K562 (cell line): ENCODE results near the gene DDX5. TPM values are rescaled to one million over a fixed set of nuclear protein-coding genes. Genes with fewer than 3 reads are reported as not detected.

ENCODE experiments used
- ATAC-seq: fragments of 200-7000 bp; cut with Tn5 transposase; 3 replicates; pipeline ENCODE4 v1.9.1; 2020; ENCODE audit warnings: moderate library complexity
- BruUV-seq: library from RNA; stranded (reverse); fragments of 400-500 nt; replicated peaks from 2 replicates; lab custom pipeline; 2021; lab: Mats Ljungman, UMichigan
- CTCF ChIA-PET: fragments of 300-600 bp; formaldehyde crosslinking; extraction: SDS; loops from one replicate; lab custom pipeline; 2021; ENCODE audit warnings: low intra/inter-chr PET ratio; lab: Yijun Ruan, JAX
- POLR2A ChIA-PET: fragments of 300-600, 350-650 bp; sonication (Branson Sonifier 250); formaldehyde crosslinking; extraction: SDS; loops from one replicate; lab custom pipeline; 2021; ENCODE audit warnings: antibody characterized with exemption, inconsistent platforms; lab: Yijun Ruan, JAX
- DNase-seq, 4 experiments: peaks; one replicate each; pipeline versions ENCODE4 v3.0.0 to v3.0.0-alpha.2; 2011 to 2018; ENCODE audit warnings: low spot score in 3 of 4, mixed read lengths in 3 of 4; ENCODE audit errors: extremely low read depth in 1 of 4
- FAIRE-seq: peaks from 2 replicates; lab custom pipeline; 2011; peaks lifted over from hg19 to GRCh38; lab: Jason Lieb, UNC
- H2AFZ ChIP-seq: 2 replicates; pipeline ENCODE4 v1.6.0; 2011; ENCODE audit warnings: low read depth, low read length, control low read depth, inconsistent platforms
- H3K27ac ChIP-seq: fragments of 200-600 bp; 3 replicates; pipeline ENCODE4 v1.8.0; 2011; ENCODE audit warnings: low read depth, mild to moderate bottlenecking, control low read depth, inconsistent platforms, low read length, moderate library complexity, mixed read lengths; ENCODE audit errors: extremely low read depth
- H3K27me3 ChIP-seq, 2 experiments: fragments of 300-600 bp in 1 of 2; 2 replicates in 1 of 2; 3 replicates in 1 of 2; pipeline versions ENCODE4 v1.6.0 to v1.8.0; 2011; ENCODE audit warnings: inconsistent platforms in 2 of 2, low read length in 2 of 2, mild to moderate bottlenecking in 1 of 2, mixed read lengths in 1 of 2, moderate library complexity in 1 of 2; ENCODE audit not compliant: control insufficient read depth in 2 of 2, insufficient read depth in 2 of 2
- H3K36me3 ChIP-seq: fragments of 300-600 bp; 3 replicates; pipeline ENCODE4 v1.8.0; 2011; ENCODE audit warnings: mild to moderate bottlenecking, low read length, inconsistent platforms; ENCODE audit not compliant: control insufficient read depth, insufficient read depth
- H3K4me1 ChIP-seq, 2 experiments: fragments of 200-600 bp in 1 of 2; replicated peaks in 1 of 2; 2 replicates in 1 of 2; 3 replicates in 1 of 2; pipeline versions ENCODE4 v1.5.1 to v1.8.0; 2011; ENCODE audit warnings: inconsistent platforms in 2 of 2, low read length in 2 of 2, mild to moderate bottlenecking in 1 of 2, mixed read lengths in 1 of 2, moderate library complexity in 1 of 2; ENCODE audit not compliant: control insufficient read depth in 2 of 2, insufficient read depth in 2 of 2
- H3K4me2 ChIP-seq: 2 replicates; pipeline ENCODE4 v1.6.1; 2011; ENCODE audit warnings: low read length, control low read depth, inconsistent platforms, mixed read lengths; ENCODE audit not compliant: insufficient read depth
- H3K4me3 ChIP-seq: fragments of 200-600 bp; sonication (generic), shearing (Covaris generic); 2 replicates; pipeline ENCODE4 v1.5.1; 2016; ENCODE audit warnings: control low read depth, inconsistent platforms
- H3K79me2 ChIP-seq: fragments of 200-600 bp; 3 replicates; pipeline ENCODE4 v1.8.0; 2011; ENCODE audit warnings: low read length, inconsistent platforms; ENCODE audit not compliant: control insufficient read depth, insufficient read depth
- H3K9ac ChIP-seq, 2 experiments: 2 replicates each; pipeline versions ENCODE4 v1.6.0 to v1.6.1; 2011; ENCODE audit warnings: low read depth in 2 of 2, low read length in 2 of 2, control low read depth in 1 of 2, inconsistent platforms in 1 of 2, mild to moderate bottlenecking in 1 of 2, mixed read lengths in 1 of 2; ENCODE audit not compliant: insufficient read depth in 1 of 2
- H3K9me1 ChIP-seq: one replicate; pipeline ENCODE4 v1.6.0; 2011; ENCODE audit warnings: inconsistent platforms, mild to moderate bottlenecking, low read length, moderate library complexity; ENCODE audit not compliant: control insufficient read depth, insufficient read depth
- H3K9me3 ChIP-seq: replicated peaks from 2 replicates; pipeline ENCODE4 v1.5.1; 2011; ENCODE audit warnings: low read depth, low read length, inconsistent platforms; ENCODE audit not compliant: control insufficient read depth, insufficient read depth
- H4K20me1 ChIP-seq: replicated peaks from 2 replicates; pipeline ENCODE4 v1.6.1; 2011; ENCODE audit warnings: low read length, inconsistent platforms, mixed read lengths; ENCODE audit not compliant: control insufficient read depth, insufficient read depth
- ATF7 ChIP-seq: fragments of 450-650 bp; IDR thresholded peaks from 2 replicates; pipeline ENCODE4 v1.7.1; 2014; ENCODE audit warnings: mild to moderate bottlenecking, moderate library complexity
- BRD9 ChIP-seq: fragments of 450-650 bp; IDR thresholded peaks from 2 replicates; pipeline ENCODE4 v1.6.1; 2018; ENCODE audit warnings: low read depth; ENCODE audit not compliant: partially characterized antibody
- CLOCK ChIP-seq: fragments of 250-450 bp; sonication (Bioruptor Pico); IDR thresholded peaks from 2 replicates; pipeline ENCODE4 v1.4.0; 2020; ENCODE audit warnings: mild to moderate bottlenecking, moderate library complexity, borderline replicate concordance
- CREB1 ChIP-seq, 2 experiments: sonication (generic) in 1 of 2; formaldehyde crosslinking in 1 of 2; IDR thresholded peaks; 2 replicates each; pipeline versions ENCODE4 v1.6.1 to v1.8.0; 2012 to 2022; ENCODE audit warnings: inconsistent platforms in 1 of 2, mild to moderate bottlenecking in 1 of 2, missing genetic modification reagents in 1 of 2, moderate library complexity in 1 of 2
- CTCF ChIP-seq, 3 experiments: IDR thresholded peaks in 2 of 3; conservative IDR thresholded peaks in 1 of 3; 2 replicates each; pipeline ENCODE4 v1.5.1; 2011 to 2012; ENCODE audit warnings: low read length in 3 of 3, mild to moderate bottlenecking in 3 of 3, control low read depth in 2 of 3, improper control_type of control experiment in 1 of 3, inconsistent platforms in 1 of 3, low read depth in 1 of 3, mixed read lengths in 1 of 3, moderate library complexity in 1 of 3; ENCODE audit not compliant: insufficient read depth in 2 of 3
- DACH1 ChIP-seq: fragments of 450-650 bp; IDR thresholded peaks from 2 replicates; pipeline ENCODE4 v1.6.1; 2018; ENCODE audit not compliant: partially characterized antibody
- GATAD2A ChIP-seq: fragments of 450-650 bp; IDR thresholded peaks from 2 replicates; pipeline ENCODE4 v1.6.1; 2017
- IRF2 ChIP-seq: sonication (generic); formaldehyde crosslinking; IDR thresholded peaks from 2 replicates; pipeline ENCODE4 v1.8.1; 2022; ENCODE audit warnings: mild to moderate bottlenecking, missing genetic modification reagents
- PKNOX1 ChIP-seq: fragments of 450-650 bp; IDR thresholded peaks from 2 replicates; pipeline ENCODE4 v1.6.1; 2016
- SP2 ChIP-seq: IDR thresholded peaks from 2 replicates; pipeline ENCODE4 v1.6.1; 2011; ENCODE audit warnings: mild to moderate bottlenecking, low read depth, low read length, moderate library complexity; ENCODE audit not compliant: poor library complexity, severe bottlenecking; ENCODE audit errors: extremely low read depth
- ZBTB26 ChIP-seq: fragments of 450-650 bp; formaldehyde crosslinking; IDR thresholded peaks from 2 replicates; pipeline ENCODE4 v1.4.0; 2022; ENCODE audit warnings: missing genetic modification characterization
- whole genome bisulfite sequencing: fragments of 100-300 bp; shearing (Covaris generic); methylation state at CpG from one replicate; pipeline ENCODE4 v1.1.6; 2016; ENCODE audit warnings: low coverage, mixed read lengths; ENCODE audit not compliant: insufficient coverage; ENCODE audit errors: missing lambda C conversion rate; 5-methylcytosine and 5-hydroxymethylcytosine counted together
- in situ Hi-C: fragments of 300-500 bp; cut with MboI; formaldehyde crosslinking; loops from 4 replicates; pipeline ENCODE4 v1.15.0; 2018; ENCODE audit warnings: inconsistent platforms, mixed read lengths
- intact Hi-C: fragments of 100-400 bp; cut with micrococcal nuclease; formaldehyde crosslinking; loops from 2 replicates; pipeline ENCODE4 v1.14.2; 2022
- polyA plus RNA-seq, 8 experiments: library from polyadenylated mRNA; depleted of rRNA in 4 of 8; stranded (reverse) in 5 of 8; unstranded in 3 of 8; fragments of >200 nt; fragmentation: Nextera tagmentation in 2 of 8; fragmentation: Illumina TruSeq in 1 of 8; extraction: Ambion mirVana in 2 of 8; extraction: Trizol in 1 of 8; gene quantifications; 2 replicates each; pipeline versions ENCODE4 v1.2.1 to v1.2.3, GENCODE V29; 2011 to 2014; ENCODE audit warnings: inconsistent platforms in 1 of 8, missing spikeins in 1 of 8
- total RNA-seq, 7 experiments: library from RNA; depleted of rRNA in 6 of 7; stranded (reverse); fragments of >200 nt in 6 of 7; fragmentation: Illumina TruSeq in 2 of 7; extraction: Trizol in 2 of 7; gene quantifications; 2 replicates each; pipeline versions ENCODE4 v1.2.1 to v1.2.3, GENCODE V29; 2011 to 2021; ENCODE audit warnings: low replicate concordance in 1 of 7
- TF ChIP-seq, protein P1 (sequence below), 2 experiments: fragments of 450-650 bp in 1 of 2; sonication (generic) in 1 of 2; formaldehyde crosslinking; conservative IDR thresholded peaks; 2 replicates each; pipeline versions ENCODE4 v1.4.0 to v1.8.1; 2020 to 2022; ENCODE audit warnings: mild to moderate bottlenecking in 1 of 2, missing genetic modification reagents in 1 of 2

DDX5 gene
- total and polyA plus RNA-seq, 9 of the 15 experiments (the other 6 are each of a cell fraction or from before 2014, with no cell fraction given), result 306 to 1,639 (median 604) TPM

DNA sequence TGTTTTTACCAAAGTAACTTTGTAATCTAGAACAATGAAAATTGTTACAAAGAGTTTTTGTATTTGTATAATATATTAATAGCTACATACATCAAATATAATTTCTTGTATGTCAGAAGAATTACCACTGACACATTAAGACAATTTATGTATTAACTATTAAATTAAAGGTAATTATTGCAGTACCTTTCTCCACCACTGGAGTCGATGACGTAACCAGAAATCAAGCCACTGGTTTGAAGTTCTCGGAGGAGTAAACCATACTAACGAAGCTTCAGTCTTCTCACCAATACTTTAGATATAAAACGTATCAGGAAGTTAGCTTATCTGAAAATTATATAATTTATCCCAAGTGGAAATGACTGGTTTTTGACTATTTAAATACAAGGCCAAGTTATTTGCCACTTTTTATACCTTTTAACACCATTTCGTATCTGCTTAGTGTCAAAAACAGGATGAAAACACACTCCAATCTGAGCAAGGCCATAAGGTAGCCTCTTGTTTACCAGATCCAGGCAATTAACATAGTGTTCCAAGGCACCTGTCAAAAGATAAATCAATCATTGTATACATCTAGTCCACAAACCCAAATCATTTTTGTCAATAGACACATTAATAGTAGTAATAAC is 13.5 kb downstream of the DDX5 start:
- H3K4me3 ChIP-seq, result no peak overlapping the region
- H3K9me1 ChIP-seq, result no peaks in the 10 kb centered on the region
- no TSS peak for BruUV-seq
- no peaks in the 10 kb centered on the region for H3K27me3 ChIP-seq
- H4K20me1 ChIP-seq, result no peaks in the 10 kb centered on the region
- H2AFZ ChIP-seq, result no peak overlapping the region
- CTCF ChIA-PET, result interaction anchor here (0.6 to 2.4 kb wide), 3 partner anchors 15 to 214 kb away, joined by 3 to 16 read pairs (median 3); no protein-coding TSS in a partner anchor
- H3K9ac ChIP-seq, result no peak overlapping the region
- intact Hi-C loops (loop anchor here (5.0 kb wide), 1 partner anchor 170 kb away; no protein-coding TSS in a partner anchor), in situ Hi-C loops (loop anchor here (5.0 kb wide), 2 partner anchors 70 to 185 kb away; no protein-coding TSS in a partner anchor)
- peaks cover 67% of the 10 kb centered on the region for H3K36me3 ChIP-seq
- no peak for FAIRE-seq
- POLR2A ChIA-PET, result interaction anchor here (1.5 to 1.6 kb wide), 2 partner anchors 9 to 12 kb away, joined by 6 to 7 read pairs; no protein-coding TSS in a partner anchor
- ATAC-seq, result no peak
- peaks cover 60% of the 10 kb centered on the region for H3K79me2 ChIP-seq
- WGBS, result 73% methylated on average over 6 of the region's 6 CpGs
- H3K27ac ChIP-seq, result 0 out of 3 replicates have a peak overlapping the region, but pooled peaks have one; percentile 10
- H3K9me3 ChIP-seq, result no peaks in the 10 kb centered on the region; the same call in 1 of the 2 replicates
- H3K4me2 ChIP-seq, result no peak overlapping the region
- peak in 2 of 4 experiments; percentile 36 for DNase-seq
- peaks cover 4 to 5% of the 10 kb centered on the region in 2 experiments; a peak in 3 of 5 replicates for H3K4me1 ChIP-seq
- TF ChIP-seq, protein P1, sequence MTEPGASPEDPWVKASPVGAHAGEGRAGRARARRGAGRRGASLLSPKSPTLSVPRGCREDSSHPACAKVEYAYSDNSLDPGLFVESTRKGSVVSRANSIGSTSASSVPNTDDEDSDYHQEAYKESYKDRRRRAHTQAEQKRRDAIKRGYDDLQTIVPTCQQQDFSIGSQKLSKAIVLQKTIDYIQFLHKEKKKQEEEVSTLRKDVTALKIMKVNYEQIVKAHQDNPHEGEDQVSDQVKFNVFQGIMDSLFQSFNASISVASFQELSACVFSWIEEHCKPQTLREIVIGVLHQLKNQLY (CRISPR knock-in tag; conservative IDR thresholded peaks at IDR 0.05), result no peak
- no peak for TF ChIP-seq IRF2
- no peak for TF ChIP-seq ZBTB26 (CRISPR knock-in tag)
- TF ChIP-seq PKNOX1, result peak; percentile 28; the same call in 1 of the 2 replicates
- no peak for TF ChIP-seq CLOCK (CRISPR knock-in tag)
- peak; percentile 64 for TF ChIP-seq DACH1
- peak in 2 of 3 experiments; percentile 26 to 50; a peak in 2 of 6 replicates for TF ChIP-seq CTCF (IDR thresholded peaks at IDR 0.05 in 2 of 3, conservative IDR thresholded peaks at IDR 0.05 in 1 of 3; ENCODE audit: insufficient read depth in 2 of 3, low read depth in 1 of 3, low read length in 3 of 3)
- TF ChIP-seq ATF7, result peak; percentile 87
- TF ChIP-seq CREB1 (IDR thresholded peaks at IDR 0.05), result no peak
- TF ChIP-seq CREB1 (CRISPR knock-in tag; IDR thresholded peaks at IDR 0.05), result no peak
- no peak for TF ChIP-seq BRD9
- TF ChIP-seq SP2, result no peak
- no peak for TF ChIP-seq GATAD2A
